Gastrocnemius medialis (tissue), 4 donors: ENCODE results near the gene PLA2G2E. TPM values are rescaled to one million over a fixed set of nuclear protein-coding genes. Genes with fewer than 3 reads are reported as not detected.

ENCODE experiments used
- ATAC-seq, 2 donors: fragments of 150-250 bp; one replicate each; pipeline ENCODE4 v1.9.1; 2016
- DNase-seq, 2 donors: peaks; one replicate each; pipeline ENCODE4 v3.0.0-alpha.2; 2019
- H3K27ac ChIP-seq, 4 donors: fragments of 200-600 bp; sonication (generic); 1 replicate in 1 of 4; 2 replicates in 3 of 4; pipeline ENCODE4 v1.5.1; 2016 to 2018; ENCODE audit warnings: mild to moderate bottlenecking in 2 of 4, moderate library complexity in 1 of 4
- H3K27me3 ChIP-seq, 3 donors: fragments of 200-600 bp; sonication (generic) in 2 of 3; 1 replicate in 1 of 3; 2 replicates in 2 of 3; pipeline versions ENCODE4 v1.5.1 to v1.6.0; 2016 to 2019; ENCODE audit warnings: mild to moderate bottlenecking in 1 of 3, moderate library complexity in 1 of 3
- H3K36me3 ChIP-seq, 2 donors: fragments of 200-600 bp; sonication (generic) in 1 of 2; one replicate each; pipeline ENCODE4 v1.5.1; 2017 to 2018
- H3K4me1 ChIP-seq, 2 donors: fragments of 200-600 bp; sonication (generic) in 1 of 2; one replicate each; pipeline ENCODE4 v1.5.1; 2016 to 2017; ENCODE audit warnings: mild to moderate bottlenecking in 2 of 2
- H3K4me3 ChIP-seq, 4 donors: fragments of 200-600 bp; sonication (generic) in 3 of 4; 1 replicate in 1 of 4; 2 replicates in 3 of 4; pipeline ENCODE4 v1.5.1; 2016 to 2019; ENCODE audit warnings: mild to moderate bottlenecking in 2 of 4
- H3K9me3 ChIP-seq, 3 donors: fragments of 200-600 bp; sonication (generic) in 2 of 3; 1 replicate in 1 of 3; 2 replicates in 2 of 3; pipeline ENCODE4 v1.5.1; 2016 to 2019
- CTCF ChIP-seq, 5 experiments: fragments of 450-650 bp in 3 of 5; fragments of 200-600 bp in 2 of 5; sonication (generic) in 2 of 5; IDR thresholded peaks in 4 of 5; conservative IDR thresholded peaks in 1 of 5; 1 replicate in 4 of 5; 2 replicates in 1 of 5; pipeline ENCODE4 v1.5.1; 2016 to 2019; ENCODE audit warnings: antibody characterized with exemption in 5 of 5, mild to moderate bottlenecking in 3 of 5, moderate library complexity in 3 of 5
- POLR2A ChIP-seq, 2 donors: fragments of 450-650 bp; IDR thresholded peaks; one replicate each; pipeline ENCODE4 v1.6.1; 2017; ENCODE audit warnings: antibody characterized with exemption in 2 of 2, mild to moderate bottlenecking in 2 of 2, moderate library complexity in 2 of 2
- in situ Hi-C, 4 donors: fragments of 200-750 bp; cut with MboI; loops; one replicate each; pipeline versions ENCODE4 v1.15.0 to v1.8.0; 2017; ENCODE audit warnings: low sequenced_read_pairs in 4 of 4
- intact Hi-C: fragments of 100-400 bp; cut with DNase I; formaldehyde crosslinking; loops from one replicate; pipeline ENCODE4 v1.15.1; 2023; ENCODE audit warnings: low total_unique reads
- total RNA-seq, 4 donors: library from RNA; depleted of rRNA; stranded (reverse); fragments of >200 nt; gene quantifications; one replicate each; pipeline versions ENCODE4 v1.1.0 to v1.2.3, GENCODE V29; 2016

PLA2G2E gene
- total RNA-seq, 4 donors from 2014 or later = not detected

- no peaks in the 10 kb centered on the region for H3K9me3 ChIP-seq
- peaks cover 3 to 60% of the 10 kb centered on the region in 2 donors for H3K36me3 ChIP-seq
- TF ChIP-seq CTCF (IDR thresholded peaks at IDR 0.05 in 4 of 5, conservative IDR thresholded peaks at IDR 0.05 in 1 of 5) (no peak), POLR2A (IDR thresholded peaks at IDR 0.05) (no peak)
- H3K27ac ChIP-seq = no peak overlapping the region
- H3K4me1 ChIP-seq = peaks cover 0 to 3% of the 10 kb centered on the region in 2 donors
- no peak overlapping the region for H3K4me3 ChIP-seq
- ATAC-seq = no peak
- in situ Hi-C loops = no loop called here
- no peak for DNase-seq
- intact Hi-C loops = no loop called here
- H3K27me3 ChIP-seq = no peaks in the 10 kb centered on the region
Measured at GRCh38 chr1:19893687-19894086, 29.7 kb downstream of the PLA2G2E start.

GRCh38 chr1:19892628-19893168, 30.7 kb downstream of the PLA2G2E start:
- in situ Hi-C loops = no loop called here
- no peak for ATAC-seq
- Histone ChIP-seq H3K27ac (no peak overlapping the region), H3K27me3 (no peaks in the 10 kb centered on the region), H3K4me1 (peaks cover 0 to 7% of the 10 kb centered on the region in 2 donors), H3K9me3 (no peaks in the 10 kb centered on the region), H3K4me3 (no peak overlapping the region), H3K36me3 (peaks cover 3 to 53% of the 10 kb centered on the region in 2 donors)
- no peak for DNase-seq
- intact Hi-C loops = no loop called here
- TF ChIP-seq POLR2A (IDR thresholded peaks at IDR 0.05) (no peak), CTCF (IDR thresholded peaks at IDR 0.05 in 4 of 5, conservative IDR thresholded peaks at IDR 0.05 in 1 of 5) (no peak)

GRCh38 chr1:19892129-19892528, 31.3 kb downstream of the PLA2G2E start:
- no peaks in the 10 kb centered on the region for H3K9me3 ChIP-seq
- no peak overlapping the region for H3K27ac ChIP-seq
- ATAC-seq = no peak
- intact Hi-C loops (no loop called here), in situ Hi-C loops (no loop called here)
- DNase-seq = no peak
- H3K36me3 ChIP-seq = peaks cover 3 to 47% of the 10 kb centered on the region in 2 donors
- H3K4me3 ChIP-seq = no peak overlapping the region
- peaks cover 0 to 7% of the 10 kb centered on the region in 2 donors for H3K4me1 ChIP-seq
- no peaks in the 10 kb centered on the region for H3K27me3 ChIP-seq
- TF ChIP-seq POLR2A (IDR thresholded peaks at IDR 0.05) (no peak), CTCF (IDR thresholded peaks at IDR 0.05 in 4 of 5, conservative IDR thresholded peaks at IDR 0.05 in 1 of 5) (no peak)

- H3K27me3 ChIP-seq = no peaks in the 10 kb centered on the region
- peaks cover 3 to 32% of the 10 kb centered on the region in 2 donors for H3K36me3 ChIP-seq
- H3K4me1 ChIP-seq = peaks cover 0 to 7% of the 10 kb centered on the region in 2 donors
- ATAC-seq (no peak), DNase-seq (no peak)
- no peak for TF ChIP-seq POLR2A (IDR thresholded peaks at IDR 0.05)
- no peak for TF ChIP-seq CTCF (IDR thresholded peaks at IDR 0.05 in 4 of 5, conservative IDR thresholded peaks at IDR 0.05 in 1 of 5)
- H3K4me3 ChIP-seq = no peak overlapping the region
- H3K9me3 ChIP-seq = no peaks in the 10 kb centered on the region
- in situ Hi-C loops (no loop called here), intact Hi-C loops (no loop called here)
- no peak overlapping the region for H3K27ac ChIP-seq
Measured at GRCh38 chr1:19889656-19890055, 33.8 kb downstream of the PLA2G2E start.

- no peaks in the 10 kb centered on the region for H3K9me3 ChIP-seq
- H3K4me1 ChIP-seq = peaks cover 9 to 17% of the 10 kb centered on the region in 2 donors
- H3K27ac ChIP-seq = no peak overlapping the region
- in situ Hi-C loops = no loop called here
- intact Hi-C loops = no loop called here
- TF ChIP-seq POLR2A (IDR thresholded peaks at IDR 0.05) (no peak), CTCF (IDR thresholded peaks at IDR 0.05 in 4 of 5, conservative IDR thresholded peaks at IDR 0.05 in 1 of 5) (no peak)
- H3K36me3 ChIP-seq = peaks cover 0 to 19% of the 10 kb centered on the region in 2 donors
- no peak for DNase-seq
- no peaks in the 10 kb centered on the region for H3K27me3 ChIP-seq
- ATAC-seq = no peak
- H3K4me3 ChIP-seq = no peak overlapping the region
Measured at GRCh38 chr1:19888112-19888511, 35.3 kb downstream of the PLA2G2E start.
